Superior temporal gyrus (tissue), 1 donor: ENCODE data around the gene IMPA2.
"Not testable (repeated sequence)": the region's sequence is repeated elsewhere in the genome, so short reads cannot be mapped to it uniquely, and the experiment has no call there.

Experiments
- DNase-seq: peaks from one replicate; pipeline ENCODE4 v3.0.0-alpha.2; 2016; ENCODE audit errors: extremely low spot score

IMPA2 gene

DNA sequence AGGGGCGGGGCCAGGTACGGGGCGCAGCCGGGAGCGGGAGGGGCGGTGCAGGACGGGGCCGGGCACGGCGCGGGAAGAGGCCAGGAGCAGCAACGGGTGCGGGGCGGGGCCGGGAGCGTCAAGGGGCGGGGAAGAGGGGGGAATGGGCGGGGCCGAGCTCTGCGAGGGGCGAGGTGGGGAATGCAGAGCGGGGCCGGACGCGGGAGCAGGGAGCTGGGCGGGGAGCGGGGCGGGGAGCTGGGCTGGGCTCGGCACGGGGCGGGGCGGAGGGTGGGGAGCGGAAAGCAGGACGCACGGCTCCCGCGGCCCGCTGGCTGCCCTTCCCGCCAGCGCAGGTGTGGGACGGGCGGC is at the start of gene IMPA2:
Gene IMPA2 (plus strand): TSS at position 316 of the 351 bp plus-strand sequence. CDS start 163 bp downstream, outside the sequence.
- no peak for DNase-seq

DNA sequence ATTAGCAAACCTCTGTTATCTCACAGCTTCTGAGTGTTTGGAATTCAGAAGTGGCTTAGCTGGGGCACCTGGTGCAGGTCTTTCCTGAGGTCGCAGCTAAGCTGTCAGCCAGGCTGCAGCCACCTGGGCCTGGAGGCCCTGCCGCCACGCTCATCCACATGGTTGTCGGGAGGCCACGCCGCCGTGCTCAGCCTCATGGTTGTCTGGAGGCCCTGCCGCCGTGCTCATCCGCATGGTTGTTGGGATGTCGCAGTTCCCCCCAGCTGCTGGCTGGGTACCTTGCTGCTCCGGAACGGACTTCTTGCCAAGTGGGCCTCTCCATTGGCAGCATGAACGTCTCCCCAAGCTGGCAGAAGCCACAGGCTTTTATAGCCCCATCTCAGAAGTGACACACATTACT is 48.9 kb upstream of the IMPA2 start:
- DNase-seq: no peak

- peak; percentile 93 for DNase-seq
These were observed 43.3 kb upstream of the IMPA2 start for GRCh38 chr18:11937874-11938478.

DNA sequence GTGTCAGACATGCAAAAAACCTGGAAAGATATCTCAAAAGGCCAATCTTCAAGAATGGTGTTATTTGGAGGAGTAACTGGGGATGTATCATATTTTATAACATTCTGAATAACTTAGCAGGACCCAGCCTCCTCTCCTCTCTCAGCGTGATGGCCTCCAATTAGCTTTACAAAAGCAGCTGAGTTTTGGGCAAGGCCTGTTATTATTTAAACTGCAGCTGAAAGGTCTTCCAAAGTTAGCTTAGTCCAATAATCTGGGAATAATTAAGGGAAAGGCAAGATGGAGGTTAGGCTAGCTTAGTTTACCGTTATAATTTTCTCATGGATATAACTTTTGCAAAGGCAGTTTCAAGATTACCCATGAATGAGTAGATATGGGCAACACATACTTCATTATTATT is 40.4 kb upstream of the IMPA2 start:
- no peak for DNase-seq

GRCh38 chr18:11943551-11943950 is 37.8 kb upstream of the IMPA2 start:
- no peak for DNase-seq

DNA sequence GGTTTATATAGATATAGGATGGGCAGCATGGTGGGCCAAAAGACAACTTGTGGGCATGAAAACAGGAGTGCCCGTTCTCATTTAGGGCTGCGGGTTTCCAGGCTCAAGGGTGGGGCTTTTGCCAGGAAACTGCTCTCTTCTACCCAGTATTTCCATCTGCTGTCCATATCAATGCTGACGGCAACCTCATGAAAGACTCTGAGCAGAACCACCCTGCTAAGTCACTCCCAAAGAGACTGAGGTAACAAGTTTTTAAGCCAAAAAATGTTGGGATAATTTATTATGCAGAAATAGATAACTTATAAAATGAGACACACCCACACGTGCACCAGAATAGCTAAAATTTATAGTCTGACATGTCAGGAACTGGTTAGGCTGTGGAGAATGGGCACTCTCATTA is 37.1 kb upstream of the IMPA2 start:
- DNase-seq: no peak

- DNase-seq: no peak
These were observed 36.5 kb upstream of the IMPA2 start for GRCh38 chr18:11944786-11945185.

GRCh38 chr18:11945834-11946659 is 35.3 kb upstream of the IMPA2 start:
- DNase-seq: not testable (repeated sequence)

- no peak for DNase-seq
These were observed 34.6 kb upstream of the IMPA2 start for GRCh38 chr18:11946756-11947155.

GRCh38 chr18:11947214-11948191 is 33.8 kb upstream of the IMPA2 start:
- peak; percentile 74 for DNase-seq

GRCh38 chr18:11948852-11949523 is 32.3 kb upstream of the IMPA2 start:
- no peak for DNase-seq

GRCh38 chr18:11950824-11951223 is 30.5 kb upstream of the IMPA2 start:
- no peak for DNase-seq

GRCh38 chr18:11951390-11951851 is 29.9 kb upstream of the IMPA2 start:
- no peak for DNase-seq

- DNase-seq: no peak
These were observed 28.2 kb upstream of the IMPA2 start for GRCh38 chr18:11953113-11953512.

DNA sequence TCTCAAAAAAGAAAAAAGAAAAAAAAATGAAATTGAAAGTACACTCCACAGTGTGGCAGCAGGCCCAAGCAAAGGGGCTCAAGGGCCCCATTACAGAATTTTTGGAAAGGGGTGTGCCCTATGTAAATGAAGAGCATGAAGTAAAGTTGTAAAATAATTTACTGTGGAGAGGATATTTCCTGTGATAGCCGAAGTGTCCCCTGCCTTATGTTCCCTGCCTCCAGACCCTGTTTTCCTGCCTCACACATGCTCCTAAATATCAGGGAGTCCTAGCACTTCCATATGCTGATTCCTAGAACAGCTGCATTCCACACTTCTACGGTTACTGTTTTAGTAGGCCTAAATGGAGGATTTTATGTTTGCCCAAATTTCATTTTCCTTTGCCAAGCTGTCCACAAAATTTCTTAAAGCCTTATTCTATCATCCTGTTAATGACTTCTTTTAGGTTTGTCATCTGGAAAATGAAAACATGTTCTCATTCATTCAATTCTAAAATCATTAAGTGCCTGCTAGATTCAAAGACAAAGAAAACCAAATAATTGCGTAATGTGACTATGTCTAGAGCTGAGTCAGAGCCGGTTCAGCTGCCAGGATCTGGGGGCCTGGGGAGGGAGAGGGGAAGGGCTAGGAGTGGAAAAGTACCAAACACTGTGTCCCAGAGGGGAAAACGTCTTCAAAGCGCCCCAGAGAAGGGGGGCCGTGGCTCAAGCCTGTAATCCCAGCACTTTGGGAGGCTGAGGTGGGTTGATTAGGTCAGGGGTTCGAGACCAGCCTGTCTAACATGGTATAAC is 25.9 kb upstream of the IMPA2 start:
- DNase-seq: peak; percentile 41

GRCh38 chr18:11956371-11957308 is 24.7 kb upstream of the IMPA2 start:
- DNase-seq: no peak

DNA sequence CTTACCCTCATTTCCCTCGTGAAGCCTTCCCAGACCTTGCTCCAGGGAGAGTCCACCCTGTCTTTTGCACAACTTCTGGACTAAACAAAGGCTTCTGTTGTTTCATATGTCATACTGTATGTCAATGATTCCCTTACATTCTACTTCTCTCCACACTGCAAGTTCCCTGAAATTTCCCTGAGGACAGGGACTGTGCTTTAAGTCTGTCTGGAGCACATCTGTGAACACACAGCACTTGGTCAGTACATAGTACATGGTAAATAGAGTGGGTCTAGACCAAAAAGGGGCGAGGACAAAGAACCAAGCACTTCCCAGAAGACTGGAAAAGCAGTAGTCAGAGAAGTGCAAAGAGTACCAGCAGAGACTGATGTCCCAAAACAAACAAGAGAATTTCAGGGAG is 23.7 kb upstream of the IMPA2 start:
- DNase-seq: no peak

DNA sequence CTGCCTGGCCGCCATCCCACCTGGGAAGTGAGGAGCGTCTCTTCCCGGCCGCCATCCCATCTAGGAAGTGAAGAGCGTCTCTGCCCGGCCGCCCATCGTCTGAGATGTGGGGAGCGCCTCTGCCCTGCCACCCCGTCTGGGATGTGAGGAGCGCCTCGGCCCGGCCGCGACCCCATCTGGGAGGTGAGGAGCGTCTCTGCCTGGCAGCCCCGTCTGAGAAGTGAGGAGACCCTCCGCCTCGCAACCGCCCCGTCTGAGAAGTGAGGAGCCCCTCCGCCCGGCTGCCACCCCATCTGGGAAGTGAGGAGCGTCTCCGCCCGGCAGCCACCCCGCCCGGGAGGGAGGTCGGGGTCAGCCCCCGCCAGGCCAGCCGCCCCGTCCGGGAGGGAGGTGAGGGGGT is 21.7 kb upstream of the IMPA2 start:
- not testable (repeated sequence) for DNase-seq

DNA sequence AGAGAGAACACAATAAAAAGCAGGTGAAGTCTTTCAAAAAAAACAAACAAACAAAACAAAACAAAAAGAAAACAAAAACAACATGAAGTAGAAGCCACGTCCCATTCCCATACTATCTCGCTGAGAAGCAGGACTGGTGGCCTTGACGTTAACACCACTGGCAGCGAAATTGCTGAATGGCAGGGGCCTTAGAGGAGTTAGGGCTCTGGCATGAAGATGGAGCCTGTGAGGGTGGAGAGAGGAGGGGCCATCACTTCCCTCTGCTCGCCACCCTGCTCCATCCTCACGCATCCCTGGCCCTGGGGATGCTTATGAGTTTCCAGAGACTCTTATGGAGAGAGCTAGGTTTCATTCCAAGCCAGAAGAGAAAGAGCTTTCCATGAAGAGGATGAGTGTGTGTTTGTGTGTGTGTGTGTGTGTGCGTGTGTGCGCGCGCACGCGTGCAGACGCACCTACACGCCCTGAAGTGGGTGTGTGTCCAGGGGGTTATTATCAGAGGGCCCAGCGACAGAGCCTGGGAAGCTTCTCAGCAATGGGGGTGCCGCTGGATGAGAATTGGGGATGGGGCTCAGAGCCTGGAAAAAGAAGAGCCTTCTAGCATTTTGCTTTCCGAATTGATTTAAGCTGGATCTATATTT is 20.4 kb upstream of the IMPA2 start:
- DNase-seq: no peak
